Head of caudate nucleus (tissue), 42 donors: ENCODE results near the gene PRG3.
"Not testable (repeated sequence)": the region's sequence is repeated elsewhere in the genome, so short reads cannot be mapped to it uniquely, and the experiment has no call there.

Experiments
- DNase-seq, 42 donors: peaks; one replicate each; pipeline versions ENCODE4 v3.0.0 to v3.0.0-alpha.2; 2020 to 2021; ENCODE audit warnings: mixed read lengths in 7 of 42
- intact Hi-C: fragments of 100-400 bp; cut with DNase I; formaldehyde crosslinking; loops from one replicate; pipeline ENCODE4 v1.15.0; 2022

The PRG3 gene

GRCh38 chr11:57364851-57365660 lies 15.9 kb downstream of the PRG3 start:
- intact Hi-C loops, result no loop called here
- peak in 32 of 42 donors; percentile 18 to 87 (median 52) for DNase-seq

GRCh38 chr11:57363131-57364080 lies 17.5 kb downstream of the PRG3 start:
- no peak for DNase-seq
- intact Hi-C loops, result no loop called here

DNA sequence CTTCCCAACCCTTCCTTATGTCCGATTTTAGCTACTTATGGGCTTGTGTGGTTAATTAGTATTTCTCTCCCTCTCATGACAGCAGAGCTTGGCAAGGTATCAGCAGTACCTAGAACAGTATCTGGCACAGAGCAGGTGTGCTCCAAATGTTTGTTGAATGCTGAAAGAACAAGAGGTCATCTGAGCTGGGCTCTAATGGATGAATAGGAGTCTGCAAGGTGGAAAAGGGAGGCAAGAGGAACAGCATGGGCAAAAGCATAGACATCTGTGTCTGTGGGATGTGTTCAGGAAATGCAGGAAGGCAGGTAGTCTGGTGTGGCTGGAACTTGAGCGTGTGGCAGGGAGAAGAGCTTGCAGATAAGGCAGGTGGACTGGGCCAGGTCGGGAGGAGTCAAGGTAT lies 19.0 kb downstream of the PRG3 start:
- intact Hi-C loops, result no loop called here
- no peak for DNase-seq

DNA sequence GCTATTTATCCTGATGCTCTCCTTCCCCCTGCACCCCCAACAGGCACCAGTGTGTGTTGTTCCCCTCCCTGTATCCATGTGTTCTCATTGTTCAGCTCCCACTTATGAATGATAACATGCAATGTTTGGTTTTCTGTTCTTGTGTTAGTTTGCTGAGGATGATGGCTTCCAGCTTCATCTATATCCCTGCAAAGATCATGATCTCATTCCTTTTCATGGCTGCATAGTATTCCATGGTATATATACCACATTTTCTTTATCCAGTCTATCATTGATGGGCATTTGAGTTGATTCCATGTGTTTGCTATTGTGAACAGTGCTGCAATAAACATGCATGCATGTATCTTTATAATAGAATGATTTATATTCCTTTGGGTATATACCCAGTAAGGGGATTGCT lies 19.5 kb downstream of the PRG3 start:
- intact Hi-C loops, DNase-seq: not testable (repeated sequence)

- no peak for DNase-seq
- intact Hi-C loops, result no loop called here
These were observed 20.0 kb downstream of the PRG3 start for GRCh38 chr11:57360991-57361390.

DNA sequence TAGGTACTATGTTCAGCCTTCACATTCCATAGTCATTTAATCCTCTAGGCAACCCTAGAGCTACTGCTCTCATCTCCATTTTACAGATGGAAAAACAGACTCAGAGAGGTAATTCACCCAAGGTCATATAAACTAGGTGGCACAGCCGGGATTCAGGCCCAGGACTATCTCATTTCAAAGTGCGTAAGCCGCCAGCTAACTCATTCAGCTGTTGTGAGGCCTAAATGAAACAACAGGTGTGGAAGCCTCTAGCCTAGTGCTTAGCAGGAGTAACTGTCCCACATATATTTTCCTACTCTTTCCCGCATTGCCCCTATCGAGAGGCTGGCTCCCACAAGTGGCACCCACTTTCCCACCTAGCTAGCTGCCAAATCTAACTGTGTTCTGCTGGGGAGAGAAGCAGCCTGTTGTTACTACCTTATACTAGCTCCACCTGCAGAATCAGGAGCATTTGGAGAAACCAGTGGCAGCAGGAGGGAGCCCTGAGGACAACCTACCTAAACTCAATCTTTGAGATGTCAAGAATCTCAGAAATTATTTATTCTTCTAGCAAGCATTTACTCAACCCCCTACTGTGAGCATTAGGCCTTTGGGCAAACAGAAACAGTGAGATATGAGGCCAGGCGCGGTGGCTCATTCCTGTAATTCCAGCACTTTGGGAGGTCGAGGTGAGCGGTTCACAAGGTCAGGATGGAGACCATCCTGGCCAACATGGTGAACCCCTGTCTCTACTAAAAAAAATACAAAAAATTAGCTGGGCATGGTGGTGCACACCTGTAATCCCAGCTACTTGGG lies 20.9 kb downstream of the PRG3 start:
- intact Hi-C loops, result no loop called here
- DNase-seq, result no peak

DNA sequence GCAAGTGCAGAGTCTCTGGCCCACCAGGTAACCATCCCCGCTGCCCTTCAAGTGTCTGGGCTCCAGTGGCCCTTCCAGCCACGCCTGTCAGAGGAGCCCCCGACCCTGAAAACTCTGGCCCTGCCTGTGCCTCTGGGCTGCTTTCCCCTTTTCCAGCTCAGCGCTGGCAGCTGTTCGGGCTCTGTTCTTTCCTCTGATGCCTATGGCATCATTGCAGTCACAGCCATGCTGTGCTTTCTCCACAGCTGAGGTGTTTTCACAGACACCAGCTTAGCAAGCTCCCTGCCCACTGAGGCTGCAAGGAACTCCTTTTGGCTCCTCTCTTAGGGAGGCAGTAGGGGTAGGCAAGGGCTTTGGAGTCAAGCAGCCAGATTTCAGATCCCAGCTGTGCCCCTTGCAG lies 21.6 kb downstream of the PRG3 start:
- DNase-seq, result no peak
- intact Hi-C loops, result no loop called here

DNA sequence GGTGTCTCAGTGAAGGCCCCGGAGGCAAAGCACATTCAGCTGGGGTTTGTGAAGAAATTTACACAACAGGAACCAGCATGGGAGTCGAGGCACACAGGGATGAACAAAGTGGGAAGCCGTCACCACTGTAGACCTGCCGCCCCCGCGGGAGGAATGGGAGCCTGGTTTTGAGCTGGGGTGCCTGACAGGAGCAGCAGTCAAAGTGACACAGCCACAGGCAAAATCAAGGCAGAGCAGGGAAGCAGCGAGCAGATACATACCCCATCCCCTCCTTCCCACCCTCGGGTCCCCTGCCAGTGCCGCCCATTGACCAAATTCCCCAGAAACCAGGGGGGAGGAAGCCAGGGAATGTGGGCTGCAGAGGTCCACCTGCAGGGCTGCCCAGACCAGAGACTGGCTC lies 22.0 kb downstream of the PRG3 start:
- intact Hi-C loops, result no loop called here
- DNase-seq, result peak in 5 of 42 donors; percentile 10 to 42 (median 33)

- intact Hi-C loops, result no loop called here
- DNase-seq, result peak in 6 of 42 donors; percentile 11 to 42 (median 24)
These were observed 22.4 kb downstream of the PRG3 start for GRCh38 chr11:57358543-57358961.

GRCh38 chr11:57357856-57358255 lies 23.1 kb downstream of the PRG3 start:
- intact Hi-C loops, result no loop called here

DNA sequence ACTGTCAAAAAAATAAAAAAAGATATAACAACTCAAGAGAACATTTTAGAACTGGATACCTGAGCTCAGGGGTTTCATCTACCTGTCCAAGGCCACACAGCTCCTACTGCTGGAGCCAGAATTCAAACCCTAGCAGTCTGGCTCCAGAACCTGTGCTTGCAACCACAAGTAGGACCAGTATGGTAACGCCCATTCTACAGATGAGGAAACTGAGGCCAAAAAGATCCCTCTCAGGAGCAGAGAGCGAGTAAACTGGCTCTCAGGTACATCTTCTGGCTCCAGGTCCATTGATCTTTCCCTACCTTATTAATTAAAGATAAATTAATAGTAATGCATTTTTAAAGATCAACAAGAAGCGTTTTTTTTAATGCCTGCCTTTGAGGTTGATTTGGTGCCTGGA lies 23.6 kb downstream of the PRG3 start:
- intact Hi-C loops, result no loop called here
- no peak for DNase-seq

More at GRCh38 chr11:57357856-57358255, 23.1 kb downstream of the PRG3 start:
- DNase-seq, result no peak

DNA sequence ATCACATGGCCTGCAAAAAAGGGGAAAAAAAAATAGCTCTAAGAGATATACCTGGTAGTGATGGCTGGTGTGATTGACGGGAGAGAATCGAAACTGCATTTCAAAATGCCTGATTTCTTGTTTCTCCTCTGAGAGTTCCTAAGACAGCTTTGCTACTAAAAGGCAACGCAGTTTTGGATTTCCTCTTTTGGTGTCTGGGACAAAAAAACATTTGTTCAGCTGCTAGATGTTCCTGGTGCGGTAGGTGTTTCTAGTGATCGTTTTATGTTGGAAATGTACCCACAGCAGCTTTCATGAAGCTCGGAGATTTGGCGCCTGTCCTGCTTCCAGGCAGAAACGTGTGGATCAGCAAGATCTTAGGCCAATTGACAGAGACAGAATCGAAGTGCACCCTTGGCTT lies 24.7 kb downstream of the PRG3 start:
- DNase-seq, result no peak

DNA sequence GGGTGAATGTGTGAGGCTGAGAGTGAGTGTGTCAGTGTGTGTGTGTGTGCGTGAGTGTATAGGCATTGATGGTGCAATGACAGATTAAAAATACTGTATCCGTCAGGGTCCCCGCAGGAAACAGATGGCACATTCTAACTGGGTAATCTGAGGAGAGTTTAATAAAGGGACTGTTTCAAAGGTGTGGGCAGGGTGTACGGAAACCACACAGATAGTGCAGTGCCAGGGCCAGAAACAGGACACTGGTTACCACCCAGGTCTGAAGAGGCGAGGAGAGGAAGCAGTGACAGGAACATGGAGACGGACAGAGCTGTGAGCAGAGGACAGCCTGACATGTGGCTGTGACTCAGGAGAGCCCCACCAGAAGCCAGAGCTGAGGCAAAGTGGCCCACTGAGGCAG lies 26.3 kb downstream of the PRG3 start:
- DNase-seq, result no peak
- intact Hi-C loops, result no loop called here

More for the DNA sequence above, 24.7 kb downstream of the PRG3 start:
- intact Hi-C loops, result no loop called here

- DNase-seq, result no peak
- intact Hi-C loops, result no loop called here
These were observed 27.1 kb downstream of the PRG3 start for GRCh38 chr11:57353852-57354251.

DNA sequence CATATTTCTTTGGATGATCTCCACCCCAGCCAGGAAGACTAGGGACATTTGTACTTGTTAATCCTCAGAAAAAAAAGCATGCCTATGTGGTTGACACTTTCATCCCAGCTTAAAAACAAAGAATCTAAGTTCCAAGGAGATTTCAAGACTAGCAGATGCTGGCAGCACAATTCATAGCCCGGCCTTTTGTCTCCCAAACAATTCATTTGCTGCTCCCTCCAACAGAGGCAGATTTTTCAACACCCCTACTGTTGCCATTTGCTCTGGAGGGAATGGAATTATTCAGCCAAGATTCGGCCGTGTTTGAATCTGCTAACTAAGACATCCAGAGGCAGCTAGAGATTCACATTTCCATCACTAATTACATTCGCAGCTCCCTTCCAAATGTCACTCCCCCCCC lies 27.5 kb downstream of the PRG3 start:
- no peak for DNase-seq
- intact Hi-C loops, result no loop called here

- intact Hi-C loops, result no loop called here
- DNase-seq, result no peak
These were observed 27.9 kb downstream of the PRG3 start for GRCh38 chr11:57353036-57353435.

DNA sequence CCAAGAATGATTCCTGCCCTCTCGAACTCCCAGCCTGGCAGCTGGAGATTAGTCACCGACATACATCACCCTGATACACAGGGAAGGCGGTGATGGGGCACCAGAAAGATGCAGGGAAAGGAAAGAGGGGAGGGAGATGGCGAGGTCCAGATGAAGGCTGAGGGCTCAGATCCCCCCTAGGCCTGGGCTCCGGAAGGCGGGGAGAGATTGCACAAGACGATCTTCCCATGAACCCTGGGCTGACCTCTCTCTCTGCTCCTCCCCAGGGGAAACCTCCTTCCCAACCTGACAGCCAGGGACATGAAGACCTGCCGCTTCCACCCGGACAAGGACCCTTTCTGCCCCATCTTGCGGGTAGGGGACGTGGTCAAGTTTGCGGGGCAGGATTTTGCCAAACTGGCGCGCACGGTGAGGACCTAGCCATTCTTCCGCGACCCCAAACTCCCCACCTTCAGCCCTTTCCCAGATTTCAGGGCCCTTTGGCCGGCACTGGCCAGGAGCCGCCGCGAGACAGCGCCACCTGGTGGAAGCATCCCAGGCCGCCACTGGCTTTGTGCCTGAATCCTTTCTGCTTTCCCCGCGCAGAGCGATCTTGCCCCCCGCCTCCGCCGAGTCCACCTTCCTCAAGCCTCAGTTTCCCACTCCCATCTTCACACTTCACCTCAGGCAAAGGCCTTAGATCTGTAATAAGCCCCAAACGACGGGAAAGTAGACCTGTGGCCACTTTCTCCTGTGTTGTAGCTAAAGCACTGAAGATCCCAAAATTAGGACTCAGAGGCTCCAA lies 31.3 kb downstream of the PRG3 start:
- intact Hi-C loops, result loop anchor here (5.0 kb wide), 1 partner anchor 178 kb away; no protein-coding TSS in a partner anchor
- peak in 41 of 42 donors; percentile 38 to 89 (median 72) for DNase-seq

- no peak for DNase-seq
- intact Hi-C loops, result loop anchor here (5.0 kb wide), 1 partner anchor 179 kb away; no protein-coding TSS in a partner anchor
These were observed 32.2 kb downstream of the PRG3 start for GRCh38 chr11:57348636-57349313.
